BJ (cell line): ENCODE data around the gene CHI3L2. TPM values are rescaled to one million over a fixed set of nuclear protein-coding genes. Genes with fewer than 3 reads are reported as not detected.

Experiments
- CTCF ChIA-PET: fragments of 350-600 bp; formaldehyde crosslinking; extraction: SDS; loops from one replicate; lab custom pipeline; 2021; ENCODE audit warnings: antibody characterized with exemption, inconsistent platforms; lab: Yijun Ruan, JAX
- POLR2A ChIA-PET: fragments of 300-600 bp; sonication (Branson Sonifier 250); formaldehyde crosslinking; extraction: SDS; loops from one replicate; lab custom pipeline; 2021; ENCODE audit warnings: antibody characterized with exemption; lab: Charles Lee
- DNase-seq: peaks from one replicate; pipeline ENCODE4 v3.0.0-alpha.2; 2011; ENCODE audit warnings: low read depth
- H3K27me3 ChIP-seq: 2 replicates; pipeline ENCODE4 v1.6.0; 2011; ENCODE audit warnings: low read length; ENCODE audit not compliant: control insufficient read depth, insufficient read depth
- H3K36me3 ChIP-seq: 2 replicates; pipeline ENCODE4 v1.5.1; 2011; ENCODE audit warnings: low read length; ENCODE audit not compliant: control insufficient read depth, insufficient read depth
- H3K4me3 ChIP-seq: 2 replicates; pipeline ENCODE4 v1.5.1; 2011; ENCODE audit warnings: low read depth, mild to moderate bottlenecking, control low read depth, low read length
- CTCF ChIP-seq: IDR thresholded peaks from 2 replicates; pipeline ENCODE4 v1.5.1; 2011; ENCODE audit warnings: low read depth, mild to moderate bottlenecking, control low read depth, inconsistent platforms, low read length, moderate library complexity; ENCODE audit not compliant: insufficient read depth
- polyA plus RNA-seq: library from polyadenylated mRNA; depleted of rRNA; stranded (reverse); fragments of >200 nt; gene quantifications from 2 replicates; pipeline ENCODE4 v1.2.3, GENCODE V29; 2011

Gene CHI3L2
- polyA plus RNA-seq, 1 experiment, result 0.05 TPM

- POLR2A ChIA-PET, result no interaction called here
- TF ChIP-seq CTCF, result no peak
- Histone ChIP-seq H3K4me3 (no peak overlapping the region), H3K27me3 (peaks cover 14% of the 10 kb centered on the region), H3K36me3 (no peaks in the 10 kb centered on the region)
- no peak for DNase-seq
- CTCF ChIA-PET, result interaction anchor here (1.8 kb wide), 1 partner anchor 22 kb away, joined by 5 read pairs; no protein-coding TSS in a partner anchor
These were observed 47.1 kb downstream of the CHI3L2 start for GRCh38 chr1:111274653-111275052.

- DNase-seq, result peak; percentile 77
- H3K27me3 ChIP-seq, result peaks cover 14% of the 10 kb centered on the region
- no peak for TF ChIP-seq CTCF
- CTCF ChIA-PET, result interaction anchor here (1.8 kb wide), 1 partner anchor 22 kb away, joined by 5 read pairs; no protein-coding TSS in a partner anchor
- no peak overlapping the region for H3K4me3 ChIP-seq
- no peaks in the 10 kb centered on the region for H3K36me3 ChIP-seq
- POLR2A ChIA-PET, result no interaction called here
These were observed 47.6 kb downstream of the CHI3L2 start for GRCh38 chr1:111275079-111275478.

GRCh38 chr1:111275780-111276433, 48.4 kb downstream of the CHI3L2 start:
- no peak overlapping the region for H3K4me3 ChIP-seq
- no peak for DNase-seq
- ChIA-PET POLR2A (no interaction called here), CTCF (interaction anchor here (0.7 kb wide), 1 partner anchor 246 kb away, joined by 3 read pairs; no protein-coding TSS in a partner anchor)
- no peak for TF ChIP-seq CTCF
- no peaks in the 10 kb centered on the region for H3K36me3 ChIP-seq
- H3K27me3 ChIP-seq, result peaks cover 8% of the 10 kb centered on the region

- ChIA-PET CTCF (interaction anchor here (0.7 kb wide), 1 partner anchor 11 kb away, joined by 3 read pairs; no protein-coding TSS in a partner anchor), POLR2A (no interaction called here)
- peaks cover 2% of the 10 kb centered on the region; the same call in 1 of the 2 replicates for H3K27me3 ChIP-seq
- no peaks in the 10 kb centered on the region for H3K36me3 ChIP-seq
- no peak overlapping the region for H3K4me3 ChIP-seq
- no peak for DNase-seq
- TF ChIP-seq CTCF, result no peak
These were observed 51.6 kb downstream of the CHI3L2 start for GRCh38 chr1:111279144-111279543.

- Histone ChIP-seq H3K4me3 (no peak overlapping the region), H3K36me3 (no peaks in the 10 kb centered on the region), H3K27me3 (peaks cover 2% of the 10 kb centered on the region; the same call in 1 of the 2 replicates)
- TF ChIP-seq CTCF, result no peak
- no peak for DNase-seq
- POLR2A ChIA-PET, result no interaction called here
- CTCF ChIA-PET, result no interaction called here
These were observed 52.8 kb downstream of the CHI3L2 start for GRCh38 chr1:111280267-111280666.
